HepG2 (cell line): ENCODE measurements around the gene KCNJ2. TPM values are rescaled to one million over a fixed set of nuclear protein-coding genes. Genes with fewer than 3 reads are reported as not detected.

Source experiments
- ATAC-seq: fragments of 200-7000 bp; cut with Tn5 transposase; 3 replicates; pipeline ENCODE4 v1.9.1; 2020; ENCODE audit warnings: mild to moderate bottlenecking, moderate library complexity
- BruUV-seq: library from RNA; stranded (reverse); fragments of 400-500 nt; replicated peaks from 2 replicates; lab custom pipeline; 2021; lab: Mats Ljungman, UMichigan
- CTCF ChIA-PET: fragments of 300-600 bp; formaldehyde crosslinking; extraction: SDS; loops from one replicate; lab custom pipeline; 2021; ENCODE audit warnings: low total read pairs, inconsistent platforms, low intra/inter-chr PET ratio; lab: Yijun Ruan, JAX
- POLR2A ChIA-PET: fragments of 350-600 bp; sonication (Branson Sonifier 250); formaldehyde crosslinking; loops from one replicate; lab custom pipeline; 2020; ENCODE audit warnings: antibody characterized with exemption, inconsistent platforms; lab: Yijun Ruan, JAX
- DNase-seq: peaks from one replicate; pipeline ENCODE4 v3.0.0-alpha.2; 2015; ENCODE audit warnings: low spot score
- FAIRE-seq: peaks from 3 replicates; lab custom pipeline; 2011; peaks lifted over from hg19 to GRCh38; lab: Jason Lieb, UNC
- H2AFZ ChIP-seq: one replicate; pipeline ENCODE4 v1.6.1; 2011; ENCODE audit warnings: low read length, inconsistent platforms
- H3K27ac ChIP-seq: fragments of 300-600 bp; 3 replicates; pipeline ENCODE4 v1.8.0; 2011; ENCODE audit warnings: mixed run types, mild to moderate bottlenecking, mixed read lengths, low read length, inconsistent platforms; ENCODE audit not compliant: insufficient read depth; ENCODE audit errors: extremely low read length
- H3K27me3 ChIP-seq, 2 experiments: fragments of 200-600 bp in 1 of 2; 2 replicates in 1 of 2; 3 replicates in 1 of 2; pipeline versions ENCODE4 v1.6.0 to v1.8.0; 2011; ENCODE audit warnings: low read length in 2 of 2, mild to moderate bottlenecking in 2 of 2, moderate library complexity in 2 of 2, inconsistent platforms in 1 of 2; ENCODE audit not compliant: insufficient read depth in 2 of 2, control insufficient read depth in 1 of 2
- H3K36me3 ChIP-seq, 2 experiments: fragments of 200-600 bp in 1 of 2; replicated peaks in 1 of 2; 2 replicates in 1 of 2; 3 replicates in 1 of 2; pipeline versions ENCODE4 v1.5.1 to v1.8.0; 2011; ENCODE audit warnings: low read length in 2 of 2, inconsistent platforms in 1 of 2; ENCODE audit not compliant: insufficient read depth in 2 of 2, control insufficient read depth in 1 of 2
- H3K4me1 ChIP-seq: 2 replicates; pipeline ENCODE4 v1.5.1; 2012; ENCODE audit warnings: low read length, inconsistent platforms; ENCODE audit not compliant: insufficient read depth
- H3K4me2 ChIP-seq: 2 replicates; pipeline ENCODE4 v1.6.0; 2011; ENCODE audit warnings: low read depth, low read length, inconsistent platforms
- H3K4me3 ChIP-seq, 3 experiments: fragments of 200-600 bp in 1 of 3; sonication (generic), shearing (Covaris generic) in 1 of 3; replicated peaks in 1 of 3; 2 replicates each; pipeline ENCODE4 v1.5.1; 2011 to 2016; ENCODE audit warnings: low read length in 3 of 3, inconsistent platforms in 2 of 3, low read depth in 2 of 3, mild to moderate bottlenecking in 2 of 3, control low read depth in 1 of 3, mixed read lengths in 1 of 3; ENCODE audit not compliant: insufficient read depth in 1 of 3
- H3K79me2 ChIP-seq: one replicate; pipeline ENCODE4 v1.6.1; 2011; ENCODE audit warnings: low read length, inconsistent platforms; ENCODE audit not compliant: insufficient read depth
- H3K9ac ChIP-seq: 2 replicates; pipeline ENCODE4 v1.6.0; 2011; ENCODE audit warnings: mild to moderate bottlenecking, low read depth, low read length, inconsistent platforms; ENCODE audit not compliant: insufficient read depth
- H3K9me3 ChIP-seq: 2 replicates; pipeline ENCODE4 v1.5.1; 2012; ENCODE audit warnings: mild to moderate bottlenecking, low read length
- H4K20me1 ChIP-seq: 2 replicates; pipeline ENCODE4 v1.6.0; 2011; ENCODE audit warnings: inconsistent platforms, mild to moderate bottlenecking, low read length, moderate library complexity; ENCODE audit not compliant: insufficient read depth
- HOXA9 ChIP-seq: sonication (generic); formaldehyde crosslinking; IDR thresholded peaks from 2 replicates; pipeline ENCODE4 v1.8.1; 2022; ENCODE audit warnings: missing genetic modification reagents, mild to moderate bottlenecking, moderate library complexity, borderline replicate concordance
- MIER3 ChIP-seq: IDR thresholded peaks from 2 replicates; pipeline ENCODE4 v1.6.1; 2016; ENCODE audit warnings: missing compliant biosample characterization, borderline replicate concordance
- PLRG1 ChIP-seq: fragments of 450-650 bp; conservative IDR thresholded peaks from 2 replicates; pipeline ENCODE4 v1.6.1; 2016
- POGZ ChIP-seq: sonication (generic); formaldehyde crosslinking; IDR thresholded peaks from 2 replicates; pipeline ENCODE4 v1.4.0; 2020; ENCODE audit warnings: mild to moderate bottlenecking, missing genetic modification reagents
- TGIF2 ChIP-seq: IDR thresholded peaks from 2 replicates; pipeline ENCODE4 v1.6.1; 2016; ENCODE audit warnings: control low read depth, missing compliant biosample characterization
- ZC3H13 ChIP-seq: sonication (generic); formaldehyde crosslinking; IDR thresholded peaks from 2 replicates; pipeline ENCODE4 v1.8.1; 2023; ENCODE audit warnings: mild to moderate bottlenecking, missing genetic modification reagents, moderate library complexity
- ZFP36L1 ChIP-seq: sonication (generic); formaldehyde crosslinking; IDR thresholded peaks from 2 replicates; pipeline ENCODE4 v1.8.0; 2022; ENCODE audit warnings: mild to moderate bottlenecking, missing genetic modification reagents, moderate library complexity
- ZNF230 ChIP-seq: sonication (generic); formaldehyde crosslinking; IDR thresholded peaks from 2 replicates; pipeline ENCODE4 v1.4.0; 2020; ENCODE audit warnings: mild to moderate bottlenecking, missing genetic modification reagents
- ZNF256 ChIP-seq: sonication (generic); formaldehyde crosslinking; conservative IDR thresholded peaks from 2 replicates; pipeline ENCODE4 v1.4.0; 2020; ENCODE audit warnings: missing genetic modification reagents
- ZNF34 ChIP-seq: sonication (generic); formaldehyde crosslinking; IDR thresholded peaks from 2 replicates; pipeline ENCODE4 v1.4.0; 2020; ENCODE audit warnings: mild to moderate bottlenecking, missing genetic modification reagents, borderline replicate concordance
- WGBS: methylation state at CpG from one replicate; pipeline ENCODE4 v1.1.6; 2017; ENCODE audit warnings: low lambda C conversion rate; 5-methylcytosine and 5-hydroxymethylcytosine counted together
- in situ Hi-C: cut with HindIII; loops from 2 replicates; pipeline ENCODE4 v1.10.0; 2017; ENCODE audit warnings: low pct_unique_long_range_greater_than_20kb; ENCODE audit not compliant: extremely low pct_ligation_motif_present
- intact Hi-C: fragments of 100-400 bp; cut with micrococcal nuclease; formaldehyde crosslinking; loops from one replicate; pipeline ENCODE4 v1.10.0; 2022; ENCODE audit not compliant: unreplicated experiment
- polyA plus RNA-seq, 8 experiments: library from polyadenylated mRNA; depleted of rRNA in 3 of 8; stranded (reverse) in 7 of 8; unstranded in 1 of 8; fragments of >200 nt; fragmentation: Illumina TruSeq in 4 of 8; extraction: Trizol in 4 of 8; gene quantifications; 2 replicates each; pipeline versions ENCODE4 v1.2.1 to v1.2.3, GENCODE V29; 2011 to 2016; ENCODE audit warnings: low read depth in 4 of 8, missing spikeins in 1 of 8, mixed read lengths in 1 of 8; ENCODE audit not compliant: insufficient read depth in 1 of 8
- total RNA-seq, 5 experiments: library from RNA; depleted of rRNA; stranded (reverse); fragments of >200 nt; fragmentation: Illumina TruSeq; extraction: Trizol; gene quantifications; 2 replicates each; pipeline ENCODE4 v1.2.3, GENCODE V29; 2016; ENCODE audit warnings: low read depth in 1 of 5
- TF ChIP-seq, protein P1 (sequence below): sonication (generic); formaldehyde crosslinking; conservative IDR thresholded peaks from 2 replicates; pipeline ENCODE4 v1.8.0; 2022; ENCODE audit warnings: low read depth, missing genetic modification reagents
- TF ChIP-seq, protein P2 (sequence below): IDR thresholded peaks from 2 replicates; pipeline ENCODE4 v1.6.1; 2016; ENCODE audit warnings: low read depth, missing genetic modification reagents, missing compliant biosample characterization
- TF ChIP-seq, protein P3 (sequence below): IDR thresholded peaks from 2 replicates; pipeline ENCODE4 v1.4.0; 2020; ENCODE audit warnings: mild to moderate bottlenecking, missing genetic modification reagents
- TF ChIP-seq, protein P4 (sequence below): sonication (generic); formaldehyde crosslinking; IDR thresholded peaks from 2 replicates; pipeline ENCODE4 v1.8.0; 2023; ENCODE audit warnings: mild to moderate bottlenecking, missing genetic modification reagents

KCNJ2 gene
- total and polyA plus RNA-seq, 2 of the 13 experiments (the other 11 are each of a cell fraction or from before 2014, with no cell fraction given): not detected

DNA sequence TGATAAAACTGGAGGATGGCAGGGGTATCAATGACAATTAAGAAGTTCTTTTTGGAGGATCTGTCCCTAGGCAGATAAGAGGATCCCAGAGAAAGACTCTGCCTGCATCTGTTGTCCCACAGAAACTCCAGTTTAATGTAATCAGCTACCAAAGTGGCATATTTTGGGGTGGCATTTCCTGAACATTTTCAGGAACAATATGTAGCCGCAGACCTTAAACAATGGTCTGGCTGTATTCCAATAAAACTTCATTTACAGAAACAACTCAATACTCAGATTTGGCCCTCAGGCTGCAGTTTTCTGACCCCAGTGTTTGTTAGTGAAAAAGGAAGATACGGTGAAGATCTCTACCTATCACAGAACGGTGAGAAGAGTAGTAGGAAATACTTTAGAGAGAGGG, 48.2 kb upstream of the KCNJ2 start:
- Histone ChIP-seq H4K20me1 (no peaks in the 10 kb centered on the region), H3K36me3 (no peaks in the 10 kb centered on the region), H3K27me3 (no peaks in the 10 kb centered on the region), H3K9ac (no peak overlapping the region), H3K79me2 (no peaks in the 10 kb centered on the region), H3K27ac (no peak overlapping the region), H3K4me3 (no peak overlapping the region), H3K9me3 (peaks cover 28% of the 10 kb centered on the region), H3K4me2 (no peak overlapping the region), H2AFZ (no peak overlapping the region), H3K4me1 (no peaks in the 10 kb centered on the region)
- POLR2A ChIA-PET: no interaction called here
- CTCF ChIA-PET: no interaction called here
- in situ Hi-C loops: no loop called here
- WGBS: 16% methylated on average over 3 of the region's 3 CpGs
- no peak for ATAC-seq
- intact Hi-C loops: no loop called here
- BruUV-seq: no TSS peak
- no peak for FAIRE-seq
- DNase-seq: no peak
- no peak for TF ChIP-seq PLRG1
- TF ChIP-seq, protein P1, sequence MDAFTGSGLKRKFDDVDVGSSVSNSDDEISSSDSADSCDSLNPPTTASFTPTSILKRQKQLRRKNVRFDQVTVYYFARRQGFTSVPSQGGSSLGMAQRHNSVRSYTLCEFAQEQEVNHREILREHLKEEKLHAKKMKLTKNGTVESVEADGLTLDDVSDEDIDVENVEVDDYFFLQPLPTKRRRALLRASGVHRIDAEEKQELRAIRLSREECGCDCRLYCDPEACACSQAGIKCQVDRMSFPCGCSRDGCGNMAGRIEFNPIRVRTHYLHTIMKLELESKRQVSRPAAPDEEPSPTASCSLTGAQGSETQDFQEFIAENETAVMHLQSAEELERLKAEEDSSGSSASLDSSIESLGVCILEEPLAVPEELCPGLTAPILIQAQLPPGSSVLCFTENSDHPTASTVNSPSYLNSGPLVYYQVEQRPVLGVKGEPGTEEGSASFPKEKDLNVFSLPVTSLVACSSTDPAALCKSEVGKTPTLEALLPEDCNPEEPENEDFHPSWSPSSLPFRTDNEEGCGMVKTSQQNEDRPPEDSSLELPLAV (CRISPR knock-in tag): no peak
- no peak for TF ChIP-seq ZNF34 (CRISPR knock-in tag)
- no peak for TF ChIP-seq TGIF2
- TF ChIP-seq, protein P2, sequence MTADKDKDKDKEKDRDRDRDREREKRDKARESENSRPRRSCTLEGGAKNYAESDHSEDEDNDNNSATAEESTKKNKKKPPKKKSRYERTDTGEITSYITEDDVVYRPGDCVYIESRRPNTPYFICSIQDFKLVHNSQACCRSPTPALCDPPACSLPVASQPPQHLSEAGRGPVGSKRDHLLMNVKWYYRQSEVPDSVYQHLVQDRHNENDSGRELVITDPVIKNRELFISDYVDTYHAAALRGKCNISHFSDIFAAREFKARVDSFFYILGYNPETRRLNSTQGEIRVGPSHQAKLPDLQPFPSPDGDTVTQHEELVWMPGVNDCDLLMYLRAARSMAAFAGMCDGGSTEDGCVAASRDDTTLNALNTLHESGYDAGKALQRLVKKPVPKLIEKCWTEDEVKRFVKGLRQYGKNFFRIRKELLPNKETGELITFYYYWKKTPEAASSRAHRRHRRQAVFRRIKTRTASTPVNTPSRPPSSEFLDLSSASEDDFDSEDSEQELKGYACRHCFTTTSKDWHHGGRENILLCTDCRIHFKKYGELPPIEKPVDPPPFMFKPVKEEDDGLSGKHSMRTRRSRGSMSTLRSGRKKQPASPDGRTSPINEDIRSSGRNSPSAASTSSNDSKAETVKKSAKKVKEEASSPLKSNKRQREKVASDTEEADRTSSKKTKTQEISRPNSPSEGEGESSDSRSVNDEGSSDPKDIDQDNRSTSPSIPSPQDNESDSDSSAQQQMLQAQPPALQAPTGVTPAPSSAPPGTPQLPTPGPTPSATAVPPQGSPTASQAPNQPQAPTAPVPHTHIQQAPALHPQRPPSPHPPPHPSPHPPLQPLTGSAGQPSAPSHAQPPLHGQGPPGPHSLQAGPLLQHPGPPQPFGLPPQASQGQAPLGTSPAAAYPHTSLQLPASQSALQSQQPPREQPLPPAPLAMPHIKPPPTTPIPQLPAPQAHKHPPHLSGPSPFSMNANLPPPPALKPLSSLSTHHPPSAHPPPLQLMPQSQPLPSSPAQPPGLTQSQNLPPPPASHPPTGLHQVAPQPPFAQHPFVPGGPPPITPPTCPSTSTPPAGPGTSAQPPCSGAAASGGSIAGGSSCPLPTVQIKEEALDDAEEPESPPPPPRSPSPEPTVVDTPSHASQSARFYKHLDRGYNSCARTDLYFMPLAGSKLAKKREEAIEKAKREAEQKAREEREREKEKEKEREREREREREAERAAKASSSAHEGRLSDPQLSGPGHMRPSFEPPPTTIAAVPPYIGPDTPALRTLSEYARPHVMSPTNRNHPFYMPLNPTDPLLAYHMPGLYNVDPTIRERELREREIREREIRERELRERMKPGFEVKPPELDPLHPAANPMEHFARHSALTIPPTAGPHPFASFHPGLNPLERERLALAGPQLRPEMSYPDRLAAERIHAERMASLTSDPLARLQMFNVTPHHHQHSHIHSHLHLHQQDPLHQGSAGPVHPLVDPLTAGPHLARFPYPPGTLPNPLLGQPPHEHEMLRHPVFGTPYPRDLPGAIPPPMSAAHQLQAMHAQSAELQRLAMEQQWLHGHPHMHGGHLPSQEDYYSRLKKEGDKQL: no peak
- TF ChIP-seq POGZ: no peak
- TF ChIP-seq, protein P3, sequence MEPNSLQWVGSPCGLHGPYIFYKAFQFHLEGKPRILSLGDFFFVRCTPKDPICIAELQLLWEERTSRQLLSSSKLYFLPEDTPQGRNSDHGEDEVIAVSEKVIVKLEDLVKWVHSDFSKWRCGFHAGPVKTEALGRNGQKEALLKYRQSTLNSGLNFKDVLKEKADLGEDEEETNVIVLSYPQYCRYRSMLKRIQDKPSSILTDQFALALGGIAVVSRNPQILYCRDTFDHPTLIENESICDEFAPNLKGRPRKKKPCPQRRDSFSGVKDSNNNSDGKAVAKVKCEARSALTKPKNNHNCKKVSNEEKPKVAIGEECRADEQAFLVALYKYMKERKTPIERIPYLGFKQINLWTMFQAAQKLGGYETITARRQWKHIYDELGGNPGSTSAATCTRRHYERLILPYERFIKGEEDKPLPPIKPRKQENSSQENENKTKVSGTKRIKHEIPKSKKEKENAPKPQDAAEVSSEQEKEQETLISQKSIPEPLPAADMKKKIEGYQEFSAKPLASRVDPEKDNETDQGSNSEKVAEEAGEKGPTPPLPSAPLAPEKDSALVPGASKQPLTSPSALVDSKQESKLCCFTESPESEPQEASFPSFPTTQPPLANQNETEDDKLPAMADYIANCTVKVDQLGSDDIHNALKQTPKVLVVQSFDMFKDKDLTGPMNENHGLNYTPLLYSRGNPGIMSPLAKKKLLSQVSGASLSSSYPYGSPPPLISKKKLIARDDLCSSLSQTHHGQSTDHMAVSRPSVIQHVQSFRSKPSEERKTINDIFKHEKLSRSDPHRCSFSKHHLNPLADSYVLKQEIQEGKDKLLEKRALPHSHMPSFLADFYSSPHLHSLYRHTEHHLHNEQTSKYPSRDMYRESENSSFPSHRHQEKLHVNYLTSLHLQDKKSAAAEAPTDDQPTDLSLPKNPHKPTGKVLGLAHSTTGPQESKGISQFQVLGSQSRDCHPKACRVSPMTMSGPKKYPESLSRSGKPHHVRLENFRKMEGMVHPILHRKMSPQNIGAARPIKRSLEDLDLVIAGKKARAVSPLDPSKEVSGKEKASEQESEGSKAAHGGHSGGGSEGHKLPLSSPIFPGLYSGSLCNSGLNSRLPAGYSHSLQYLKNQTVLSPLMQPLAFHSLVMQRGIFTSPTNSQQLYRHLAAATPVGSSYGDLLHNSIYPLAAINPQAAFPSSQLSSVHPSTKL (CRISPR knock-in tag): no peak
- TF ChIP-seq, protein P4, sequence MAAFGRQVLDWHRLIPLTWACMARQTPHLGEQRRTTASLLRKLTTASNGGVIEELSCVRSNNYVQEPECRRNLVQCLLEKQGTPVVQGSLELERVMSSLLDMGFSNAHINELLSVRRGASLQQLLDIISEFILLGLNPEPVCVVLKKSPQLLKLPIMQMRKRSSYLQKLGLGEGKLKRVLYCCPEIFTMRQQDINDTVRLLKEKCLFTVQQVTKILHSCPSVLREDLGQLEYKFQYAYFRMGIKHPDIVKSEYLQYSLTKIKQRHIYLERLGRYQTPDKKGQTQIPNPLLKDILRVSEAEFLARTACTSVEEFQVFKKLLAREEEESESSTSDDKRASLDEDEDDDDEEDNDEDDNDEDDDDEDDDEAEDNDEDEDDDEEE (CRISPR knock-in tag): no peak
- no peak for TF ChIP-seq ZNF230 (CRISPR knock-in tag)
- TF ChIP-seq ZC3H13: no peak
- no peak for TF ChIP-seq HOXA9 (CRISPR knock-in tag)
- no peak for TF ChIP-seq ZNF256
- no peak for TF ChIP-seq ZFP36L1 (CRISPR knock-in tag)
- TF ChIP-seq MIER3 (CRISPR knock-in tag): no peak
